Right renal pelvis (tissue), 4 donors: Measurements from ENCODE around the gene ELK4. TPM values are rescaled to one million over a fixed set of nuclear protein-coding genes. Genes with fewer than 3 reads are reported as not detected.
"Not testable (repeated sequence)": the region's sequence is repeated elsewhere in the genome, so short reads cannot be mapped to it uniquely, and the experiment has no call there.

Experiments
- DNase-seq, 4 donors: peaks; one replicate each; pipeline ENCODE4 v3.0.0-alpha.2; 2013; ENCODE audit warnings: low read depth in 4 of 4, low spot score in 3 of 4, missing footprints in 1 of 4
- polyA plus RNA-seq, 4 donors: library from polyadenylated mRNA; unstranded; fragments of 120-200 nt; gene quantifications; one replicate each; pipeline ENCODE4 v1.2.1, GENCODE V29; 2013; ENCODE audit not compliant: insufficient read length in 4 of 4

ELK4 gene
- polyA plus RNA-seq, 4 donors: 13.4 to 21.5 (median 18.2) TPM

DNA sequence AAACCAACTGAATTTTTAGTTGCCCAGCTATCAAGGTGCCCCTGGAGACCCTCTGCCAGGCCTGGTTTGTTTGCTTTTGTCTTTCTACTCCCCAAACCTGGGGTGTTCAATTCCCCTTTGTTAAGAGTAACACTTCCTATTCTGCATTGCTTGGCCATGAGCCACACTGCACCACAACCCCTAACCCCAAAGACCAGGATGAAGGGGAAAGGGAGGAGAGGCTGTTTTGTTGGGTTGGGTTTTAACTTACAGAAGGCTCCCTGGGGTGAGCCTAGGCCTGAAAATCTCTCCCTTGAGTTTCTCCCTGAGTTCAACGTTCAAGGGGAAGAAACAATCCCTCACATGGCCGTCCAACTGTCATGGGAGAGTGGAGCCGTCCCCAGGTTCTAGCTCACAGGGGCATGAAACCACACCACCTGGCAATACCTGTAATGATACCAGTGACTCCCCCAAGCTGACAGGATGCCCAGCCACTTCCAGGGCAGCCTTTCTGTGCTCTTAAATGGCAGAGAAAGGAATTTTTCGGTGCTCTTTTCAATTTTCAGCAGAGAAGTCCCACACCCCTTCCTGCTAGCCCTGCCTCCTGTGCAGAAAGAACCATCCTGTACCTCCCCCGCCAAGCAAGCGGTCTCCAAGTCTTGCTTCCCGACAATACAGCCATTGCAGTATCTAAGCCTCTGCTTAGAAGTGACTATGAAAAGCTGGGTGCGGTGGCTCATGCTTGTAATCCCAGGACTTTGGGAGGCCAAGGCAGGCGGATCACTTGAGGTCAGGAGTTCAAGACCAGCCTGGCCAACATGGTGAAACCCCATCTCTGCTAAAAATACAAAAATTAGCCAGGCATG is 33.6 kb upstream of the ELK4 start:
- DNase-seq: no peak

DNA sequence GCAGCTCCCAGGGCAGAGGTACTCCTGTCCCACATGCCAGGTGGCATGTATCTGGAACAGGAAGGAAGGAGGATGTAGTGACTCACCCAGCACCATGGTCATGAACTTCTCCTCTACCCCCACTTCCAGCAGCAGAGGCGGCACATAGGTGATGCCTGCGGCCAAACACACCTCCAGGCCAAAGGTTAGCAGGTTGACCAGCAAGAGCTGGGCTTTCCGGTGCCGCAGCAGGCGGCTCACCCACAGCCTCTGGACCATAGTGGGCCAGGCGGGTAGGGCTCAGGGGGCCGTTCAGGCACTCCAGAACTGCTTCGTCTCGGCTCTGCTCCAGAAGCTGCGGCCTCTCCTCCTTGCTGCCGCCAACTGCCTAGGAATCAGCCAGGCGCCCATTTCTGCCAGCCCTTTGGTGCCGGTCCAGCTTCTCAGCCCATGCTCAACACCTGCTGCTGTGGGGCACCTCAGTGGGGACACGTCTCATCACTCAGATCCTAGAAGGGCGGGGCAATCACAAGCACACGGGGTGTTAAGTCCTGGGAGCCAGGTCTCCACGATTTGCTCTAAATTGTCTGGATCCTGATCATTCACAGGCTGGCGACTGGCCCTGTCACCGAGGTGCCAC is 32.7 kb upstream of the ELK4 start:
- no peak for DNase-seq

DNA sequence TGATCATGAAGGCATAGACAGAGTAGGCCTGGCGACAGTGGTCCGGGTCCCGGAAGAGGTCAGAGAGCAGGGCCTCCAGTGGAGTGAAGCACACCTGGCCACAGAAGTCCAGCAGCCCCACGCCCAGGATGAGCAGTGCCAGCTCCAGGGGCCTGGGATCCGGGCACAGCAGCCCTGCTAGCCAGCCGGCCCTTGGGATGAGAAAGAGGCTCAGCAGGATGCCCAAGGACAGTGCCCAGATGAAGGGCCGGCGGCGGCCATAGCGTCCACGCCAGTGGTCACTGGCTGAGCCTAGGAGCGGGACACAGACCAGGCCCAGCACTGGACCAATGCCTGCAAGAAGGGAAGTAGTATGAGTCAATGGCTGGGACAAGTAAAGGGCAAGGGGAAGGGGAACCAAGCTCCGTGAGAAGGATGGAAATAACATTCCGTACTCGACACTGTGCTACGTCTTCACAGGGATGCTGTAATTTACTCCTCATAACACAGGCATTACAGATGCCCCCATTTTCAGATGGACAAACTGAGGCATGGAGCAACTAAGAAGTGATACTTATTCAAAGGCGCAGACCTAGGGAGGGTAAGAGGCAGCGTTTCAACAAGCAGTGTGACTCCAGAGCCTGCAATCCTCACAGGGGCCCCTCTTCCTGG is 31.6 kb upstream of the ELK4 start:
- DNase-seq: no peak

DNA sequence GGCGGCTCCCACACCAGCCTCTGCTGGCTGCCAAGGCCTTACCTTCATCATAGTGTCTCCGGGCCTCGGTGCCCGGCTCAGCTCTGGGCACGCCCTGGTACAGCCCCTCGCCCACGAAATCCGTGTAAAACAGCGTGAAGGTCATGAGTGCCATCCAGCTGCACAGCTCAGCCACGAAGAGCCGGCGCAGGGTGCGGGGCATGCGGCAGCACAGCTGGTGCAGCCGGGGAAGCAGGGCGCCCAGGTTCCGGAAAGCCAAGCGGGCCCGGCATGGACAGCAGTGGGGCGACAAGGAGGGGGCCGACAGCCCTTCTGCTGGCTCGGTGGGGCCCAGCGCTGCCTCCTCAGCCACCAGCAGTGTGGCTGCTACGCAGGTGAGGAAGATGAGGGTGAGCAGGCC is 31.0 kb upstream of the ELK4 start:
- DNase-seq: no peak

DNA sequence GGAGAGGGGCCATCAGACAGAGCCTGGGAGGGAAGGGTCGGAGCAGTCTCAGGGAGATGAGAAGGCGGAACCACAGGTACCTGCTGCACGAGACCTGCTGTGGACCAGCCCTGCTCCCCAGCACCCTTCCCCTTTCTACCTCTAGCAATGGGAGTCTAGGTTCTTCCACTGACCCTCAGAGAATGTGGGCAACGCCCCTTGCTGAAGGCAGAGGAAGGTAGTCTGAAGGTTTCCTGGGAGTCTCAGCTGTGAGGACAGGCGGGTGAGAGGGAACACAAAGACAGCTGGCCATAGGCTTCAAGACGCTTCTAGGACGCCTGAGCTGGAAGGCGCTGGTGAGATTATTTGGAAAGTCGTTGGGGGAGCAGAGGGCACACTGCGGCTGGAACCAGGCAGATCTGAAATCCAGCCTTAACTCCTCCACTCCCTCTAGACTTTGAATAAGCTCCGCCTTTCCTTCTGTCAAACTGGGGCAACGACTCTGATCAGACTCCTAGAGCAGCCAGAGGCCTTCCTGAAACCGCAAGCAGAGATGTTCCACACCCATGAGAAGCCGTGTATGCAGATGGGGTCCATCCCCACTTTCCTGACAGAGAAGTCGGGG is 30.4 kb upstream of the ELK4 start:
- no peak for DNase-seq

DNA sequence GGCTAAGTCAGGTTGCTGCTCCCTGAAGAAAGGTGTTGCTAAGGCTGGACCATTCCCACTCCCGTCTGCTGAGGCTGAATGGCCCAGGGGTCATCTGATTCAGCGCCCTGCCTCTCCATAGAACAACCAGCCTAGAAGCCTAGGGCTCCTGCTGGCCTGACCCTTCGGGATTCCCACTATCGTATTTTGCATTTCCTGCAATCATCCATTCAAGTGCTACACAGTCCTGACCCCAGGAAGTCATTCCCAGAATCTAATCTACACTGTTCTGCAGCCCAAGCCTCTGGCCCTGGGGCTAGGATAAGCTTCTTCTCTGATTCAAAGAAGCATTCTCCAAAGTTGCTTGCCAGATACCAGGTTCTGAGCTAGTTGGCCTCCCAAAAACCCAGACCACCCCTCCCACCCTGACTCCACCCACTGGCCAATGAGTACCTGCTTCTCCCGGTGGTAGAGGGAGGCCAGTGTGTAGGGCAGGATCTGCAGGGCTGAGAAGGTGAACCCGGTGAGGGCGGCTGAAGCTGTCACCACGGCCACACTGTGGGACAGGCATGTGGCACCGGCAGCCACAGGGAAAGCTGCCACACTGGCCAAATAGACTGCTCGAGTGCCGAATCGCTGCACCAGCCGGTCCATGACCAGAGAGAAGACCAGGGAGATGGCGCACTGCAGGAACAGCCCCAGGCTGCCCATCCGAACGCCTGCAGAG is 29.8 kb upstream of the ELK4 start:
- no peak for DNase-seq

DNA sequence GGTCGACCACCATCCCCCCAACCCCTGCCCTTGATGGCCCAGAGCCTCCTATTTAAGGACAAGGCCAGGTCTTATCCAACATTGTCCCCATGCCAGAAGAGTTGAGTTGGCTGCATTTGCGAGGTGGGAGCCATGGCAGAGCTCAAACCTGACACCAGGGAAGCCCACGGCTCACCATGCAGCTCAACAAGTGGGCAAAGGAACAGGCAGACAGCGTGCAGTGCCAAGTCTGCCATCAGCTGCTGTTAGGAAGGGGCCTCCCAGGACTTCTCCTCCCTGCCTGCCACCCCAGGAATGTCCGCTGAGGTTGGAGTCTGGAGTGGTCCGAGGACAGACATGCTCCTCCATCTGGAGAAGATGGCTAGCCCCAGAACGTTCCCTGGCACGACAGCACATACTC is 28.6 kb upstream of the ELK4 start:
- no peak for DNase-seq

DNA sequence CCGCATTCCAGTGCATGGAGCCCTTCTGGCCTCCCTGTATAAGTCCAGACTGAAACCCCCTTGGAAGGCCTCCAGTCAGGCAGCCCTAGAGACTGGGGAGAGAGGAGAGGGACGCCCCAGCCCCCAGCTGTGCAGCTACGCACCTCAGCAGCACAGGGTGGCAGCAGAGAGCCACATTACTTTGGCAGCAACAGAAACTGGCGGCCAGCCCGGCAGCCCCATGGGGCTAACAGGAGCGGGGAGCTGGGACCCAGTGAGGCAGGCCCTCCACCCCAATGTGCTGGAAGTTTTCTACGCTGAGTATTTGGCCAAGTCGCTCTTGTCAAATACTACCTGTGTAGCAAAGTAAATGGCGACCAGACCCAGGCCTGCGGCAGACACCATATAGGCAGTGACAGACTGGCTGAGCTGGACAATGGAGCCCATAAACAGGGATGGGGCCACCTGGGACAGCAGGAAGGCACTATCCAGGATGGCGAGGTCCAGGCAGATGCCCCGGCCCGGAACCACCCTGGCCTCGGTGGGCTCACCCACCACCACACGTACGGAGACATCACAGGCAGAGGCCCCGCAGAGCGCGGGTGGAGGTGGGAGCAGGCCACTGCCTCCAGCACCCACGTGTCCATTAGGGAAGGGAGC is 27.3 kb upstream of the ELK4 start:
- DNase-seq: no peak

DNA sequence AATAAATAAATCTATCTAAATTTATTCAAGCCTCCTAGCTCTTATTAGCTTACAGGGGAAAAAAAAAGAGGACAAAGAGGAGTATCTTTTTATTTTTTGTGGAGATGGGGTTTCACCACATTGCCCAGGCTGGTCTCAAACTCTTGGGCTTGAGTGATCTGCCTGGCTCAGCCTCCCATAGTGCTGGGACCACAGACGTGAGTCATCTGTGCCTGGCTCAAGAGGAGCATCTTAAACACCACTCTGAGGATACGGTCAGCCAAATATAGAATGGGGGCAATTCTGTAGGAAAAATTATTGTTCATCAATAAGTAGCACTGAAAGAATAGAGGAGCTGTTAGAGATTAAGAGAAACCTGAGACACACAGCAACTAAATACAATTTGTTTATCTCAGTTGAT is 24.4 kb upstream of the ELK4 start:
- no peak for DNase-seq

DNA sequence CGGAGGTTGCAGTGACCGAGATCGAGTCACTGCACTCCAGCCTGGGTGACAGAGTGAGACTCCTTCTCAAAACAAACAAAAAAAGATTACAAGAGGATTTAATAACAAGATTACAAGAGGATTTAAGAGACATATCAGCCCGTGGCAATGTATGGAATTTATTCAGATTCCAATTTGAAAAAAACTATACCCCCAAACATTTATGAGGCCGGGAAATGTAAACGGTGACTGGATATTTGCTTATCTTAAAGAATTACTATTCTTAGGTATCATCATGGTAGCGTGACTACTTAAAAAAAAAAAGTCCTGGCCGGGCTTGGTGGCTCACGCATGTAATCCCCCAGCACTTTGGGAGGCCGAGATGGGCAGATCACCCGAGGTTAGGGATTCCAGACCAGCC is 21.2 kb upstream of the ELK4 start:
- DNase-seq: no peak

DNA sequence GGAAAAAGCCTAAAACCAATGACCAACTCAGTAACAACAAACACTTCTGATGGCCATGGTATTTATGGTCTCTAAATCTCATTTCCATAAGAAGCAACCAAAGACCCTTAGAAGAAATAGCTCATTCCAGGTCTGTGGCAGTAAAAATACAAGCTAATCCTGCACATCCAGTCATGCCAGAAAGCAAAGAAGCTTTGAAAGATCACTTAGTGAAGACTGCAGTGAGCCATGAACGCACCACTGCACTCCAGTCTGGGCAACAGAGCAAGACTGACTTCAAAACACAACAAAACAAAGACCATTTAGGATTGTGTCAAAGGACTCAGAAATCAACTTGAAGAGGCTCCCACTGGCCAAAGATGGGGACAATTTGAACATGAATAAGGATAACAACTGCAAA is 18.4 kb upstream of the ELK4 start:
- DNase-seq: no peak

DNA sequence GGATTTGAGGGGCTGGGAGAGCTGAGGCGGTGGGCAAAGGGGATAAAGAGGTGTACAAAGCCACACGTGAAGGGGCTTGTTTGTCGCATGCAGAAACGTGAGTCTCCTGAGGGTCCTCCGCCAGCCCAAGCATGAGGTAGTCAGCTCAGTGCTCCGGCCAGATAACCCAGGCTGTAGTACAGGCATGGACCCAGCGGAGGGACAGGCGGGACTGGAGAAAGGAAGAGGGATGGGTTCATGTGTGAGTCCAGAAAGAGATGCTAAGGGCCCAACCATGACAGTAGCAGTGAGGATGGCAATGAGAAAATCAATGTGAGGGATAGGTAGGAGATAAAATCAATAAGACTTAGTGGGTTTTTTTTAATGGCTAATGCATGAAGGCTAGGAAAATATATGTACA is 13.7 kb upstream of the ELK4 start:
- DNase-seq: no peak

DNA sequence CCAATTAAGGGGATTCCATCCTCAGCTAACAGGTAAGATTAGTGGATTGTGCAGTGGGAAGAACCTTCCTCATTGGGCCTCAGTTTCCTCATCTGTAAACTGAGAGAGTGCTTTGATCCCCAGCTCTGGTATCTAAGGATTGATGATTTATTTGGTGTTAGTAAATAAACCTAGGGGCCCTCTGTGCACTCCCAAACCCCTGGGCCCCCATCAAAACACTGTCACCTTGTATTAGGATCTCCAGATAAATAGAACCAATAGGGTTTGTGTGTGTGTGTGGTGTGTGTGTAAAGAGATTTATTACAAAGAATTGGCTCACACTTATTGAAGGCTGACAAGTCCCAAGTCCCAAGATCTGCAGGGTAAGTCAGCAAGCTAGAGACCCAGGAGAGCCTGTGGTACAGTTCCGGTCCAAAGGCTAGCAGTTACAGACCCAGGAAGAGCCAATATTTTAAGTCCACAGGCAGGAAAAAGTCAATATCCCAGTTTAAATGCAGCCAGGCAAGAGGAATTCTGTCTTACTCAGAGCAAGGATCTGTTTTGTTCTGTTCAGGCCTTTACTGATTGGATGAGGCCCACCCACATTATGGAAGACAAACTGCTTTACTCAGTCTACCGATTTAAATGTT is 11.0 kb upstream of the ELK4 start:
- no peak for DNase-seq

DNA sequence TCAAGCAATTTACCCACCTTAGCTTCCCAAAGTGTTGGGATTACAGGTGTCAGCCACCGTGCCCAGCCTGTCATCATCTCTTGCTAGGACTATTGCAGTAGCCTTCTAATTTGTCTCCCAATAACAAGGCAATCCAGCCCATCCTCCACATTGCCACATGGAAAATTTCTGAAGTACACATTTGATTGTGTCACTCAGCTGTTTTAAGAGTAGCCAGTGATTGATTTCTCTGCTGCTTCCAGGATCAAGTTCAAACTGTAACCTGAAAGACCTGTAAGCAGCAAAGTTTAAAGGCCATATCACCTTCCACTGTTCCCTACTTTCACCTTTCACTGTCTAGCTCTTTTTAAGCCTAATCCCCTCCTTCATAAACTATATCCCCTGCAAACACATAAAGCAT is 7.8 kb upstream of the ELK4 start:
- DNase-seq: no peak

DNA sequence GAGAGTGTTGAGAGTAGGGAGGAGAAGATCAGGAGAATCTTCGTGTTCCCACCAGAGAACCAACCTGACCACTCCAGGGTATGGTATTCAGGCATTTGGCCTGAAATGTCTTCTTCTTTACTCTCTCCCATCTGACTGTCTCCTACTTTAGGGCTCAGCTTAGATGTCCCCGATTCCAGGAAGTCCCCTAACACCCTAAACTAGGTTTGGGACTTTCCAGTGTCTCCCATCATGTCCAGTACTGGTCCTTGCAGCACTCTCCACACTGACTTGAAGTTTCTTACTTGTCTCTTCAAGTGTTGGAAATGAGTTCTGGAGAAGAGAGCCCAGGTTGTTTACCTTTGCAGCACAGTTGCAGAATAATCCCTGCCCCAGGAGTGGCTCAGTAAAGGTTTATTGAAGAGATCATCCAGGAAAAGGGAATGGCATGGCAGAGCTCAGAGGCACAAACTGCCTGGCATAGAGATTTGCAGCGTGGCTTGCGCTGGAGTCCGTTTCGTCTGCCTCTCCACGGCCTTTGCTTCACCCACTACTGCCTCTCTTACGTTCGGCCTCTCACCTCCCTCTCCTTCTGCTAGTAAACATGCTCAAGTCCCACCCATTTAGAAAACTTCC is 6.2 kb upstream of the ELK4 start:
- DNase-seq: no peak

DNA sequence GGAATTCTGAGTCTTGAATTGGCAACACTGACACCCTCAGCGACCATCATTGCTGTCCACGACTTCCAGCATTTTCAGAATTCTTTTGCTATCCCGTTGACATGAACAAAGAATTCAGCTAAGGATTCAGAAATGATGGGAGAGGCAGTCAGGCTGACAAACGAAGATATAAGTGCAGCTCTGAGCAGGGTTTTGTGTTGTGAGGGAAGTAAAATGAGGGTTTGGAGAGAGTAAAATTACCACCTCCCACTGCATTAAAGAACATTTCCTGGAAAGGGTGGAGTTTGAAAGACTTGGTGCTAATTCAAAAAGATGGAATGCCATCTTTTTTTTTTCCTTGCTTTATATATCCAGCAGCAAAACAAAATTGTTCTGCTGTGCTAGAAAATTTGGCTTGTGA is 4.9 kb upstream of the ELK4 start:
- no peak for DNase-seq

DNA sequence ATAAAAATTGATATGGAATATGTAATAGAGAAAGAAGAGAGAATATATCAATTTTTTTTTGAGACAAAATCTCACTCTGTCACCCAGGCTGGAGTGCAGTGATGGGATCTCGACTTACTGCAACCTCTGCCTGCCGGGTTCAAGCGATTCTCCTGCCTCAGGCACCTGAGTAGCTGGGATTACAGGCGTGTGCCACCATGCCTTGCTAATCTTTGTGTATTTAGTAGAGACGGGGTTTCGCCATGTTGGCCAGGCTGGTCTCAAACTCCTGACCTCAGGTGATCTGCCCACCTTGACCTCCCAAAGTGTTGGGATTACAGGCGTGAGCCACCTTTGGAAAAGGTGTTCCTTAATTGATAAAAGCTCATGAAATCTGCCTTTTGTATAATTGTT is 4.3 kb upstream of the ELK4 start:
- not testable (repeated sequence) for DNase-seq

DNA sequence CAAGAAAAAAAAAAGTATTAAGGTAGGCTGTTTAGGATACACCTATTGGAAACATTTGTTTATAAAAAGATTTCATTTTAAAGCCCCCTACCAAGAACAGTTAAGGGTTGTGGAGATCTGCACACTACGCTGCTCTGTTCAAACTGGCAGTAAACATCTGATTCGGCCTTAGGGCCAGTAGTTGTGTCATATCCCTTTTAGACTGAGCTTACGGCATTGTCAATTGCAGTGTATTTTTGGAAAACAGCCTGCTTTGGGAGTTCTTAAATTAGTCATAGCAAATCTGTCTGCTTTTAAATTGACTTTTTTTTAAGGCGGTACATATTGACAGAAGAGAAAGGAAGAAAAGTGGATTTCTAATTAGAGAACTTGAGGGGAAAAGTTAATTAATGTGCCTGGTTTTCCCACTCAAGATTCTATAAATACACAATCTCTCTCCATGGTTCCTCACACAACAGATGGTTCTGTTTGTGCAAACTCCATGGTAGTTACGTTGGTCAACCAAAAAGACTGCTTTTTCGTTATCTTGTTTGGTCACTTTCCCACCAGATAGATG is 1.7 kb upstream of the ELK4 start:
- no peak for DNase-seq

DNA sequence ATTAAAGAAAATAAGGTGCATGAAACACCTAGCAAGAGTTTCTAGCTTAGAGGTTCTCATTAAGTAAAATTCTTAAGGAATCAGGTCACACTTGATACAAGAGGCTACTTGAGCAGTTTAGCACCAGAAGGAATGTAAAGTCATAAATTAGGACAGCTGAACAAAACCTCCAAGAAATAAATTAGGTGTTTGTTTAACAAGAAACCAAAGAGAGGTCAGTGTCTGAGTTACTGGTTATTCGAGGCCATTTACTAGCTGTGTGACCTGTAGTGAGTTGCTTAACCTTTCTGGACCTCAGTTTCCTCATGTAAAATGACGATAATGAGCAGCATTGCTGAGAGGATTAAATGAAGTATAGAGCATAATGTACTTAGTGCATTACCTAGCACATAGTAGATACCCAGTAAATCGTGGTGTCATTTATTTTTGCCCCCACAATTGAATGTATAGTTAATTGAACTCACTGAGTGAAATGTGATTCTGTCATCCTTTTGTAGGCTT is 908 bp upstream of the ELK4 start:
- no peak for DNase-seq
